GM21619 (cell line): Measurements from ENCODE around the gene CFAP46.

ENCODE experiments used
- ATAC-seq: cut with Tn5 transposase; IDR thresholded peaks from one replicate; pipeline ENCODE4 v1.9.1; 2021; ENCODE audit not compliant: unreplicated experiment

The CFAP46 gene

DNA sequence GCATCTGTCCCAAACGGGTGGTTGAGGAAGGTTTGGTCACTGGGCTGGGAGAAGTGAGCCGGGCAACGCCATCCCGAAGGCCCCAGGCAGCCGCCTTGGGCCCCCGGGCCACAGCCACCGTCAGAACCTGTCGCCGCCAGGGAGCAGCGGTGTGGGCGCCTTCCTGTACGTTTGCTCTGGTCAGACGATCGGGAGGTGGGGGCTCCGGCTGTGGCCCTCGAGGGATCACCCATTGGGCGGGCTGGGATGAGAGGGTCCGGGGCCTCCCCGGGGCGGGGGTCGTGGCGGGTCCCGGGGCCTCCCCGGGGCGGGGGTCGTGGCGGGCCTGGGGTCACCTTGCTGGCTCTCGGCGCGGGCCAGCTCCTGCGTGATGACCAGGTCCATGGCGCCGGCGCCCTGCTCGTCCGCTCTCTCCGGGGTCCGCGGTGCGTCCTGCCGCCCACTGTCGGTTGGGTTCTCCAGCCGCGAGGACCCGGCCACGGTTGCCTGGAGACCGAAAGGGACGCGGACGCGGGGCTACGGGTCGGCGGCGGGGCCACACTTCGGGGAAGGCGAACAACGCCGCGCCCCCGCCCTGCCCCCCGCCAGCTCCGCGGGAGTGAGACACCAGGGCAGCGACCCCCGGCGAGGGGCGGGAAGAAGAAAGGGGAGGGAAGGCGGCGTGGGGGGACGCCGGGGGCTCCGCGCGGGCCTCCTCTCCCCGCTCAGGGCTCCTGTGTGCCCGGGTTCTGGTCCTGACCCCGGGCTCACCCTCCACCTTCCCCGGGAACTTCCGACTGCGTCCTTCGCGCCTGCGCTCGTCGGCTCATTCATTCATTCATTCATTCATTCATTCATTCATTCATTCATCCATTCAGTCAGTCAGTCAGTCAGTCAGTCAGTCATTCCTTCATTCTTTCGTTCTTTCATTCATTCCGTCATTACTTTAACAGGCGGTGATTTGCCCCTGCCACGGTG lies at the start of gene CFAP46:
Gene CFAP46, minus strand, starts transcription at position 470 of the 957 bp plus-strand sequence. Its CDS starts 86 bp downstream, at position 384.
- ATAC-seq: no peak

DNA sequence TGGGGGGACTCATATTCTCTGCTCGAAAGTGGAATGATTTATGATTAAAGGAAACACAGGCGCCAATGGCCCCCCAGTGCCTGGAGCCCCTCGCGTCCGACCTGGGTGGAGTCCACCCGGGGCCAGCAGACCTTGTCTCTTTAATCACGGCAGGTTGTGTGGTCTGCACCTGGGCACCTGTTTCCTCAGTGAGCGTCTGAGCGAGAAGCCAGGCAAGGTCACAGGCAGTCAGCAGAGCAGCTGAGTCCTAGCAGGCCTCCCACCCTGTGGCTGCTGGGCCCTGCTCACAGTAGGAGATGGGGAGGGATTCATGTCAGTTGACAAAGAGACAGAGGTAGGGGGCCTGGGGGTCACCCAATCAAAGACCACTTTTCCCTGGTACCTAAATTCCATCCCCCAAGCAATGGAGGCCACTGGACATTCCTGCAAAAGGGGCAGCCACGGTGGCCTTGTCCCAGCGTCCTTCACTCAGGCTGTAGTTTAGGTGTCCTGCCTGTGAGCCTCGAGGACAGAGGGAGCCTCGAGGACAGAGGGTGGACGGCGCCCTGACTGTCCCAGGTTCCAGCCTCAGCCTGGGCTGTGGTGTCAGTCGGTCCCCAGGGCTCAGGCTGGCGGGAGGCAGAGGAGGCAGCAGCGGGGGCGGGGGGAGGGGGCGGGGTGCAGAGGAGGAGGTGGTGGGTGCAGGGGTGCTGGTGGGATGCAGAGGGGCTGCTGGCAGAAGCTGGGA lies 49.5 kb upstream of the CFAP46 start:
- no peak for ATAC-seq

DNA sequence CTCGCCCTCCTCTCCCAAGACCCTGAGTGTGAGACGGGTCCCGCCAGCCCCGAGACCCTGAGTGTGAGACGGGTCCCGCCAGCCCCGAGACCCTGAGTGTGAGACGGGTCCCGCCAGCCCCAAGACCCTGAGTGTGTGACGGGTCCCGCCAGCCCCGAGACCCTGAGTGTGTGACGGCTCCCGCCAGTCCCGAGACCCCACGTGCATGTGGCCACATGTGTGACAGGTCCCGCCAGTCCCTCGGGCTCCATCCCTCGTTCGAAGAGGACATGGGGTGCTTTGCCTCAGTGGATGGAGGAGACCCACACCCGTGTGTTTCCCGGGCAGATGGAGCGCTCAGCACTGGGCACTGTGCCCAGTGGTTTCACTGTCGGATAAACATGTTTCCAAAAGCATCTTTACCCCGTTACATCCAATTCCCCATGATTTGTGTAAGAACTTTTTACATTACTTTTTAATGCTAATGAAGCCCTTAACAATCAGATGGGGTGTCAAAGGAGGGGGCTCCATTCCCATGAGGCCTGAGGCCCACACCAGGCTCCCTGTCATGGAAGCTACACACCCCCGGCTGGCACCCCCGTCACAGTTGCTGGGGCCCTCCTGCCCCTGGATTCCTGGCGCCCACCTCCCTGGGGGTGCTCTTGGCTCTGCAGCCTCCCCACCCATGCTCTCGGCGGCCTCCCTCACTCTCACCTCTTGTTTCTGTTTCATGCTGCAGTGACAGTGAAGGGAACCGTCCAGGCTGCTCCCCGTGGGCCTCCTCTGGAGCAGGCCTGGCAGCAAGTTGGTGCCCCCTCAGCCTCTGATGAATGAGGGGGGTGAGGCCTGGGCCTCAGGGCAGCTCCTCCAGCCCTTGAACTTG lies 48.5 kb upstream of the CFAP46 start:
- no peak for ATAC-seq

DNA sequence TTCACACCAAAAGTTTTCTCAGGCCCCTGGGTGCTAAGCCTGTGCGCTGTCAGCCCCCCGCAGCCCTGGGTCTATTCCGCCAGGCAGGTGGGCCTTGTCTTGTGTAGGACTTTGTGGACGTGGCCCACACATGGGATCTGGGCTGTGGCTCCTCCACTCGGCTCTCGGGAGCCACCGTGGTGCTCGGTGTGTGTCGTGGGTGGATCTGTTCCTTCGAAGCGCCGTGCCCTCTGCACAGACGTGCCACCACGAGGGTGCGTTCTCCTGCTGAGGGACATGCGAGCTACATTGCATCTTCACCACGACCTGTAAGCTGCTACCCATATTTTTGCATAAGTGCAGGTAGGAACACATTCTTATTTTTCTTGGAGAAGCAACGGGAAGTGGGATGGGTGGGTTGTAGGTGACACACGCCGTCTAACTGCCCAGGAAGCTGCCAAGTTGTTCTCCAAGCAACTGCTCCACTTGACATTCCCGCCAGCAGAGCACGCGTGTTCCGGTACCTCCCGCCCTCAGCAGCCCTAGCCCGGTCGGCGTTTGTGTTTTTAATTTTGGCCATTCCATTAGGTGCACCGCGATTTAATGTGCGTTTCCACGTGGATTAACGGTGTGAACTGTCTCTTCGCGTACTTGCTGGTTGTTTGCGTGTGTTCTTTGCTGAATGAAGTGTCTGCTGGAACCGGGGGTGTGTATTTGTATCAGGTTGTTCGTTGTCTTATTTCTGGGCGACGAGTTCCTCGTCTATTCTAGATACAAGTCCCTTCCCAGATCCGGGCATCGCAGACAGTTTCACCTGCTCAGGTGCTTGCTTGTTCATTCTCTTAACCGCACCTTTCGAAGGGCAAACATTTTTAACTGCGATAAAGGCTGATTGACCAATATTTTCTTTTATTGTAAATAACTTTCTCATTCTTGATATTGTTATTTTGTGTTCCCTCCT lies 47.4 kb upstream of the CFAP46 start:
- no peak for ATAC-seq

DNA sequence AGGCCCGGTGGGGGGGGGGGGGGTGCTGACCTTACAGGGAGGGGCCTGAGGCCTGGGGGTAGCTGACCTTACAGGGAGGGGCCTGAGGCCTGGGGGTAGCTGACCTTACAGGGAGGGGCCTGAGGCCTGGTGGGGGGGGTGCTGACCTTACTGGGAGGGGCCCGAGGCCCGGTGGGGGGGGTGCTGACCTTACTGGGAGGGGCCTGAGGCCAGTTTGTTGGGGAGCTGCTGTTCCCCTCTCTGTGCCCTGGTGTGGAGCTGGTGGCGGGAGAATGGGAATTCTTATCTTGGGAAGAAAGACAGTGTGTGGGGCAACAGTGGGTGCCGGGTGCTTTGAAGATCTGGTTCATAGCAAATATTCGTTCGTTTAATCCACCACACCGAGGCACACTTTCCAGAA lies 46.6 kb upstream of the CFAP46 start:
- ATAC-seq: no peak

DNA sequence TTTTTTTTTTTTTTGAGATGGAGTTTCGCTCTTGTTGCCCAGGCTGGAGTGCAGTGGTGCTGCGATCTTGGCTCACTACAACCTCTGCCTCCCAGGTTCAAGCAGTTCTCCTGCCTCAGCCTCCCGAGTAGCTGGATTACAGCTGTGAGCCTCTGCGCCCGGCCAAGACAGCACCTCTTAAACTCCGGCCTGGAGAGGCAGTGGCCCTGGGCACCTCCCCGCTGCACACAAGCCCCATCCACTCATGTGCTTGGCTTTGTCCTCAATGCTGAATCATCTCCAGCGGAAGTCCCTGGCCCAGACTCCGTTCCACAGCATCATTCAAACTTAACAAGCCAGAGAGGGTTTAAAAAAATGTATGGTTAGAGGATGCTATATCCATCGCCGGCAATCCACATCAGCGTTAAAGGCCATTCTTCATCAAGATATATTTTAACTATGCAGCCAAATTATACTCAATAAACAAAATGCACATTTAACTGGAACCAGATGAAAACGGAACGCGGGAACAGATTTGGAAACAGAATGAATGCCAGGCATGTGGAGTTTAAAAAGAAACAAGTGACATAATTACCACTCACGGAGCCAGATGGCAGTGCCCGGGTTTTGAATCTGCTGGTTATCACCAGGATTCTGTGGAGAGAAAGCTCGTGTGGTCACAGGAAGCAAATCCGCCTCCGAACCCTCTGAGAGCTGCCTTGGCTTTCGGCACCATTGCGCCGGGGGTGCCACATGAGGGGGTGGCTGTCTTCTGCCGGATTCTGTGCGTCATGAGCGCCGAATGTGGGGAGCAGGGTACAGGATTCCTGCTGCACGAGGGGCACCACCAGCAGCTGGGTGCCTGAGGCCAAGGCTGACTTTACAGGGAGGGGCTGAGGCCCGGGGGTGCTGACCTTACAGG lies 45.6 kb upstream of the CFAP46 start:
- no peak for ATAC-seq

DNA sequence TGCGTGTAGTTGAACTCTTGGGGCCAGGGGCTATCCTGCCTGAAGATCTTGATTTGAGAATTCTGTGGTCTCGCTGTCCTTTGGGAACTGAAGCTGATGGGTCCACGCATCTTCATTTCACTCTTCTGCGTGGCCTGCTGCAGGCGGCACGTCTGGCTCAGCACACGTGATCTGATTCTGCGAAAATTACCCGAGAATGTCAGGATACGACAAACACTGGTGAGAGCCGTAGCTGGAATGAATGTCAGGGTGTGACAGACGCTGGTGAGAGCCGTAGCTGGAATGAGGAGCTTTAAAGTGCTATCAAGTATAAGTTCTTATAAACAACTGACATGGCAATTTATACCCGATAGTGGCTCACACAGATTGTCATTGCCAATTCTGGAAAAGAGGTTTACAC lies 44.6 kb upstream of the CFAP46 start:
- no peak for ATAC-seq

DNA sequence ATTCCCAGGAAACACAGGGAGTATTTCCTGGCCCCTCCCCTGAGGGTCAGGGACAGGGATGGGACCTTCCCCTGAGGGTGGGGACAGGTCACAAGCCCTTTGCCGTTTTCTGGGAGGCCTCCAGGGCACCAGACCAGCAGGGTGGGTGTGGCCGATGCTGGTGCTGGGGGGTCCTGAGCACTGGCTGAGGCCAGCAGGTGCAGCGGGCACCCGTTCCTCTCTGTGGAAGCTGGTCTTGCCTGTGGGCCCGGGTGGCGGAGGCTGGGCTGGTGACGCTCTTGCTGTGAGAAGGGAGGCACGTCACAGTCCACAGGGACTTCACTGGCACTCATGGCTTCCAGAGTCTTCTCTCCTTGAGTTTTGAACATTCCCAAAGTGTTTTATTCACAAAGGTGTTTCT lies 44.2 kb upstream of the CFAP46 start:
- ATAC-seq: no peak

DNA sequence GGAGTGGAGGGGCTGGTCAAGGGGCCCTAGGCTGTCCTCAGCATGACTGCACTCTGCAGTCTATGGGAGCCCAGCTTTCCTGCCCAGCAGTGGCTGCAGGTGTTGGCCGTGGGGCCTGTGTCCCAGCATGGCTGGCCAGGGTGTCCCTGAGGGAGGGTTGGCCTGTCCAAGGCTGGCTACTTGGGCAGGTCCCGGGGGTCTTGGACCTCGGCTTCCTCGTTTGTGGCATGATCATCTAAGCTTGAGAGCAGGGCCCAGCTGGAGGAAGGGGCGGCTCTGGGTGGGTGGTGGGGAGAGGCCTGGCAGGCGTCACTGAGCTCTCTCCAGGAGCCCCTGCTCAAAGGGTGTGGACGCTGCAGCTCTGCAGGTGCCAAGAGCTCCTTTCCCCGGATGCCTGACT lies 43.7 kb upstream of the CFAP46 start:
- no peak for ATAC-seq

DNA sequence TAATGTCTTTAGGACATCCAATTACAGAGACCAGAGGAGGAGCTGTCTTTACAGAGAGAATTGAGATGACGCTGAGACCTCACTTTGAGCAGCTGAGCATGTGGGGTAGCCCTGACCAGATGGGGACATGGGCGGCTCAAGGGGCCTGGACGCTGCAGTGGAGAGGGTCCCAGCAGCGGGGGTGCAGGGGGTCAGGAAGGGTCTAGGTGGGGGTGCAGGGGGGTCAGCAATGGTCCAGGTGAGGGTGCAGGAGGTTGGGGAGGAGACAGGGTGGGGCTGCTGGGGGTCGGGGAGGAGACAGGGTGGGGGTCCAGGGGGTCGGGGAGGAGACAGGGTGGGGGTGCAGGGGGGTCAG lies 43.2 kb upstream of the CFAP46 start:
- ATAC-seq: no peak

DNA sequence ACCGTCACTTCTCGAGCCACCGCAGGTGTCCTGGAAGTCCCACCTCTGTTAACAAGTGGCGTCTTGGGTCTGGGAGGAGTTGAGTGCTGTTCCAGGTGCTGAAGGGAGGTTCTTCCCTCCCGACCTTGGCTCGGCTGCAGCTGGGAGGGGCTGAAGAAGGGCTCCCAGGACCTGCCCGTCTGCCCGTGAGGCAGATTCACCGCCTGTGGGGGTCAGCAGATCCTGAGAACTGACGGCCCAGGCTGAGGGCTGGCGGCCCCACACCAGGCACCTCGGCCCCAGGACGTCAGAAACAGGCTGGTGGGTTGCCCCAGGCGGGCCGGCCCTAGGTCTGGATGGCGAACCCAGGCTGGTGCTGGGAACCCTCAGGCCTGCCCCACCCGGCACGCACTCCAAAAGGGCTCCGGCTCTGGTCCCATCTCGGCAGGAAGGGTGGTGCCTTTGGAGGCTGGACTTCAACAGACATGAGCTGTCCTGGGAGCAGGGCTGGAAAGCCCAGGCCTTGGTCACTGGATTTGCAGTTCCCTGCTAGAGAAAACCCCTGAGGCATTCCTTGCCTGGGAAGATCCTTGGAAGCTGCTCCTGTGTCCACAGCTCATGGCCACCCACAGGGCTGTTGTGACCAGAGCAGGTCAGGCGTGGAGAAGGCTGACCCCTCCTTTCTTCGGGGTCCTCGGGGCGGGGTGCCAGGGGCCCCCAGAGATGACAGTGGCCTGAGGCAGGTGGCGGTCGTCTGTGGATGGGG lies 42.6 kb upstream of the CFAP46 start:
- no peak for ATAC-seq

DNA sequence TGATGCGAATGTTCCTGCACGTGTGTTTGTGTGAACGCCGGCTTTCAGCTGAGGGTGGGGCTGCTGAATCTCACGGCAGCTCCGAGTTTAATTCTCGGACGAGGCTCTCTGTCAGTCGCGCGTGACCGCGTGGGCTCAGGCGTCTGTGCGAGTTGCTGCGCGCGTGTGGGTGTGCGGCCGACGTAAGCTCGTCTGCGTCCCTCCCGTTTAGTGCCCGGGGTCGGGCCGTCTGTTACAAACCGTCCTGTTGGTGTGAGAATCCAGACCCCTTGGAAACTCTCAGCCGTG lies 41.6 kb upstream of the CFAP46 start:
- ATAC-seq: no peak

DNA sequence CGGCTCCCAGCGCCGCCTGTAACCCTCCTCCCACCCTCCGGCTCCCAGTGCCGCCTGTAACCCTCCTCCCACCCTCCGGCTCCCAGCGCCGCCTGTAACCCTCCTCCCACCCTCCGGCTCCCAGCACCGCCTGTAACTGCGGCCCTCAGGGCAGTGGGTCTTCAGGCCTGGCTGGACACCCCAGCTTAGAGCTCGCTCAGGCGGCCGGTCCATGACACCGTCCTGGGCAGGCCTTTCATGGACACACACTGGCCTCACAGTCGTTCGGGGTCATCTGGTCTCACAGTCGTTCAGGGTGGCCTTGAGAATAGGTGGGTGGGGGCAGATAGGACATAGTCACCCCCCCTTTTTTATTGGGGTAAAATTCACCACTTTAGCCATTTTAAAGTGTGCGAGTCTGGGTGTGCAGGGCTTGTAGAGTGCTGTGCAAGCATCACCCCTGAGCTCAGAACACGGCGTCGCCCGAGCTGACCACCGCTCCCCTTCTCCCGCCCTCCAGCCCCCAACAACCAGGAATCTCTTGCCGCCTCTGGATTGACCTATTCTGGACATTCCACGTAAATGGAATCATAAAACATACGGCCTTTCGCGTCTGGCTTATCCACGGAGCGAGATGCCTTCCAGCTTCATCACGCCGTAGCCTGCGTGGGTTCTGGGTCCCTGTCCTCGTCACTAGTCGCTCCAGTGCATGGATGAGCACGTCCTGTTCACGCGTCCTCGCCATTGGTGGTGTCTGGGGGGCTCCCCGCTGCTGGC lies 41.1 kb upstream of the CFAP46 start:
- ATAC-seq: no peak

DNA sequence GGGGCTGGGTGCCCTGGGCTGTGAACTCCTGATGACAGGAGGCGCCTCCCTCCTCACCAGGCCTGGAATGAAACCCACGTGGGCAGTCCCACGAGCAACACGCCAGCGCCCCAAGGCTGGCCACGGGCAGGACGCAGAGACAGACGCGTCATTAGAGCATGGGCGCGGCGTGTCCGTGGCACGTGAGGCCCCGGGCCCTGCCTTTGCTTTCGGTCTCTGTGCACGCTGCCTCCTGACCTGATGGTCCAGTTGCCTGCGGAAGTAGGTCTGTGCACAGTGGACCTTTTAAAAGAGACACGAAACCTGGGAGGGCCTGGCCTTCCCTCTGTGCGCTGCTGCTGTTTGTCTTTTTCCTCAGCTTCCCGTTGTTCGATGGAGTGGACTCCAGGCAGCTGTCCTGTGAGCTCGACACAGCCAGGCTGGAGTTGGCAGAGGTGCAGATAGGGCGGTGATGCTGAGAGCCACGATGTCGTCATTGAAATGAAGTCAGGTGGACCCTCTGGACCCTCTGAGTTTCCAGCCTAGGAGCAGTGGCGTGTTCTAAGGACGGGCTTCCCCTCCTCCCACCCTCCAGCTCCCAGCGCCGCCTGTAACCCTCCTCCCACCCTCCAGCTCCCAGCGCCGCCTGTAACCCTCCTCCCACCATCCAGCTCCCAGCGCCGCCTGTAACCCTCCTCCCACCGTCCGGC lies 40.1 kb upstream of the CFAP46 start:
- no peak for ATAC-seq

DNA sequence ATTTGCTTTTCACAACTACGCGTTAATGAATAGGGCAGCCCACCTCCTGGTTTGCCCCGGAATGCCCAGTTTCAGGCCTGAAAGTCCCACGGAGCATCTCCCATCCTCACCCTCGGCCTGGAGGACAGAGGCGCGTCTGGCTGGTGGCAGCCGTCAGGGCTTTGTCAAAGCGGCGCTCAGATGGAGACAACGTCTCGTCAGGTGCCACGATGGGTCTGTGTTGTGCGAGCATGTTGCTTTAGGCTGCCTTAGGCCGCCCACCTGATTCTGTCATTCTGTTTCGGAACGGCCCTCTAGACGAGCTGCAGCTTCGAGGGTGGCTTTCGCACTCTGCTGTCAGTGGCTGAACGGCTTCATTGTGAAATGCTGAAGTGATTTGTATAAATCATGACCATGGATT lies 39.4 kb upstream of the CFAP46 start:
- no peak for ATAC-seq

DNA sequence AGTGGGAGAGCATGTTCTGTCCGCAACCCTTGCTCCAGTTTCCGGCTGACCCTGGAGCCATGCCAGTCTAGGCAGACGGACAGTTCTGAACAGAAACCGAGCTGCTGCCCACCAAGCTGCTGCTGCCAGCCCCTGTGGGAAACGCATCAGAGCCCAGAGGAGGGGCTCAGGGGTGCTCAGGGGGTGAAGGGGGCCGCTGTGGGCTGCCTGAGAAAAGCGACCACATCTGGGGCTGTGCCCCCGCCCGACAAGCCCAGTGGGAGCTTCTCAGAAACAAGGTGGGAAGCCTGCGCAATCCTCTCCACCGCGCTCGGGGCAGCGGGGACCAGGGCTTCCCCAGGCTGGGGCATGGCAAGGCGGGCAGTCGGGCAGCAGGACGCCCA lies 38.8 kb upstream of the CFAP46 start:
- ATAC-seq: no peak

DNA sequence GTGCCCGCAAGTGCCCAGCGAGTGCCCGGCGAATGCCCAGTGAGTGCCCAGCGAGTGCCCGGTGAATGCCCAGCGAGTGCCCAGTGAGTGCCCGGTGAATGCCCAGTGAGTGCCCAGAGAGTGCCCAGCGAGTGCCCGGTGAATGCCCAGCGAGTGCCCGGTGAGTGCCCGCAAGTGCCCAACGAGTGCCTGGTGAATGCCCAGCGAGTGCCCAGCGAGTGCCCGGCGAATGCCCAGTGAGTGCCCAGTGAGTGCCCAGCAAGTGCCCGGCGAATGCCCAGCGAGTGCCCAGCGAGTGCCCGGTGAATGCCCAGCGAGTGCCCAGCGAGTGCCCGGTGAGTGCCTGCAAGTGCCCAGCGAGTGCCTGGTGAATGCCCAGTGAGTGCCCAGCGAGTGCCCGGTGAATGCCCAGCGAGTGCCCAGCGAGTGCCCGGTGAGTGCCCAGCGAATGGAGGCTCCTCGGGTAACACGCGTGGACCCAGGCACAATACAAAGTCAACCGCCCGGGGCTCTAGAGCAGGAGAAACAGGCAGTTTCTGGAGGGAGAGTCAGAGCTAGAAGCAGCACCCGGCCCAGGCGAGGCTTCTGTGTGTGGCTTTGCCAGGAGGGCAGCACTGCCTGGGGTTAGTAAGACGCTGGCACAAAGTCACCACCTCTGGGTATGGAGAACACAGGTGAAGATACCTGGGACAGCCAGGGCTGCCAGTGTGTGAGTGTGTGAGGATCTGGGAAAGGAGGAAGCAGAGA lies 38.2 kb upstream of the CFAP46 start:
- no peak for ATAC-seq
